ENCODE results near the gene ZNRF1. TPM values are rescaled to one million over a fixed set of nuclear protein-coding genes. Genes with fewer than 3 reads are reported as not detected.
A peak's percentile ranks its signal among the peaks of the same experiment; 100 is the strongest.

The ZNRF1 gene
- total and polyA plus RNA-seq, 5 donors from 2014 or later: 3.2 to 15.1 (median 6.2) TPM

DNA sequence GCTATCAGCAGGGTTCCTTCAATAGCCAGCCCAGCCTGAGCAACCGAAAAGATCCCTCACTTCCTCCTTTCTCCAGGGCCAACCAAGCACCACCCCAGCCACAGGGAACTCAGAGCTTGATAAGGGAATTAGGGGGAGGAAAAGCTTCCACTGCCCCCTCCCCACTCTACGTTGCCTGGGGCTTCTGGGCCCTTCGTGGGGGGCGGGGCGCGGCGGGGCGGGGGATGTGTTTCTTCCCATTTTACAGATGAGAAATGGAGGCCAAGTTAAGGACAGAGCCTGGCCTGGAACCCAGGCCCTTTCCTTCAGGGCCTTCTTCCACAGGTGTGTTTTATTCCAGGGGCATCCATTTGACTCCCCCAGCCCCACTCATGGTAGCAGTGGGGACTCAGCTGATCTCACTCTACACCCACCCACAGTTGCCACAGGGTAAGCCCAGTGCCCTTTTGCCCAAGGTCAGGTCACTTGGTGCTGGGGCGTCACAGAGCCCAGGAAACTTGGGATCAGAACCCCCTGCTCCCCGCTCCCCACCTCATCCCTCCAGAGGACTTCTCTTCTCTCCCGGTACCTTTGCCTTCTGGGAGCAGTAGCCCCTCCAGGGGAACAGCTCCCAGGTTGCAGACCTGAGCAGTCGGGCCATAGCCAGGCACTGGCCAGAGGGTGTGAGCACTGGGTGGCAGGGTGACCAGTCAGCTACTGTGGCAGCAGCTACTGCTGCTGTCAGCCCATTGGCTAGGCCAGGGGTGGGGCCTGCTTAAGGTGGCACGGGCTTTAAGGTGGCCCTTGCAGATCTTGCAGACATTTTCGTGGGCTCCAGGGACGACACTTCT is 117.5 kb downstream of the ZNRF1 start, which contains the start of gene LDHD:
LDHD (minus strand) TSS at position 700 of the 830 bp plus-strand sequence; CDS start at position 640, 60 bp downstream.
- H3K27me3 Mint-ChIP-seq: no peaks in the 10 kb centered on the region
- Histone ChIP-seq H3K9me3 (ENCODE audit: control insufficient read depth in 2 of 2, low read length in 2 of 2) (peaks cover 0 to 5% of the 10 kb centered on the region in 2 experiments), H3K27ac (ENCODE audit: insufficient read depth, low read length, poor library complexity, severe bottlenecking) (no peak within 1 kb of the TSS), H3K4me1 (ENCODE audit: control insufficient read depth, insufficient read depth, low read length, poor library complexity, severe bottlenecking) (peaks cover 4% of the 10 kb centered on the region), H3K27me3 (ENCODE audit: control insufficient read depth, insufficient read depth, low read length) (no peaks in the 10 kb centered on the region), H3K4me3 (ENCODE audit: low read depth, low read length) (no peak within 1 kb of the TSS), H3K36me3 (ENCODE audit: control insufficient read depth, insufficient read depth, low read length) (no peaks in the 10 kb centered on the region)
- peak within 1 kb of the TSS in 1 of 3 donors; percentile 26 for H3K27ac Mint-ChIP-seq
- peak in 1 of 2 donors; percentile 37 for ATAC-seq (ENCODE audit: low read depth in 2 of 2)
- no peak within 1 kb of the TSS for H3K4me3 Mint-ChIP-seq
- peaks cover 0 to 3% (median 0%) of the 10 kb centered on the region in 7 donors for H3K9me3 Mint-ChIP-seq
- peaks cover 0 to 7% (median 2%) of the 10 kb centered on the region in 4 donors for H3K4me1 Mint-ChIP-seq
- no peak for DNase-seq
- no peaks in the 10 kb centered on the region for H3K36me3 Mint-ChIP-seq

DNA sequence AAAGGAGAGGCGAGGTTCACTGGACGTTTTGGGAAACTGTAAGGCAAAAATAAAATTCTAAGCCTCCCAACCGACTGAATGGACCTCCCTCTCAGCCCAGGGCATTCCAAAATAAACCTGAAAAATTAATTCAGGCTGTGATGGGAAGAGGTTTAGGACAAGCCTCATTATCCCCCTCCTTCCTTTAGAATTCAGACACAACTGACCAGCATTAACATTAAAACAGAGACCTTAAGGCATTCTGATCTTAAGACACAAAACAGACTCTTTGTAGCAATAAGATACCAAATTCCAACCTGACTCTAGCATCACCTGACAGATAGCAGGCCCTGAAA is 118.1 kb downstream of the ZNRF1 start:
- Histone ChIP-seq H3K9me3 (ENCODE audit: control insufficient read depth in 2 of 2, low read length in 2 of 2) (peaks cover 3 to 11% of the 10 kb centered on the region in 2 experiments), H3K4me1 (ENCODE audit: control insufficient read depth, insufficient read depth, low read length, poor library complexity, severe bottlenecking) (no peaks in the 10 kb centered on the region), H3K27ac (ENCODE audit: insufficient read depth, low read length, poor library complexity, severe bottlenecking) (no peak overlapping the region), H3K36me3 (ENCODE audit: control insufficient read depth, insufficient read depth, low read length) (no peaks in the 10 kb centered on the region), H3K4me3 (ENCODE audit: low read depth, low read length) (no peak overlapping the region), H3K27me3 (ENCODE audit: control insufficient read depth, insufficient read depth, low read length) (no peaks in the 10 kb centered on the region)
- Mint-ChIP-seq H3K9me3 (peaks cover 0 to 6% (median 0%) of the 10 kb centered on the region in 7 donors), H3K4me3 (no peak overlapping the region), H3K27ac (peak overlapping the region in 1 of 3 donors; percentile 26), H3K4me1 (peaks cover 0 to 4% (median 0%) of the 10 kb centered on the region in 4 donors), H3K27me3 (no peaks in the 10 kb centered on the region), H3K36me3 (no peaks in the 10 kb centered on the region)
- ATAC-seq (ENCODE audit: low read depth in 2 of 2): no peak
- DNase-seq: no peak

DNA sequence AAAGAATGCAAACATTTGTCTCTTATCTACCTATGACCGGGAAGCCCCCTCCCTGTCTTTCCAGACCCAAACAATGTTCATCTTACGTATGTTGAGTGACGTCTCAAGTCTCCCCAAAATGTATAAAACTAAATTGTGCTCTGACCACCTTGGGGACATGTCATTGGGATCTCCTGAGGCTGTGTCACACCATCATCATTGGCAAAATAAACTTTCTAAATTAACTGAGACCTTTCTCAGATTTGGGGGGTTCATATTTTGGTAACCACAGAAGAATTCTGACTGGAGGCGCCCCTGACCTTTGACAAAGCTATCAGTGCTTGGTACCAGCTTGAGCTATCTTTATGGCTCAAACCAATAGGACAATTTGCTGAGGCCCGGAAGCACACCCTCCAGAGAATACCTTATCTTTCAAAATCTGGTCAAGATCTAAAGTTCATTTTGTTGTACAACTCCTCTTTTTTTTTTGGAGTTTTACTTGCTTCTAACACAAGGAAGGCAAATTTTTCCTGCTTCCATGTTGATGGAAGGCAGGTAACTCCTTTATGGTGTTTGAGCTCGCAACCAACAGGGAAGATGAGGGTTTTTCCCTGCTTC is 120.2 kb downstream of the ZNRF1 start:
- Mint-ChIP-seq H3K4me1 (peaks cover 0 to 2% (median 0%) of the 10 kb centered on the region in 4 donors), H3K4me3 (no peak overlapping the region), H3K36me3 (no peaks in the 10 kb centered on the region), H3K27me3 (no peaks in the 10 kb centered on the region), H3K27ac (peak overlapping the region in 1 of 3 donors; percentile 26), H3K9me3 (peaks cover 0 to 11% (median 0%) of the 10 kb centered on the region in 7 donors)
- Histone ChIP-seq H3K36me3 (ENCODE audit: control insufficient read depth, insufficient read depth, low read length) (no peaks in the 10 kb centered on the region), H3K4me1 (ENCODE audit: control insufficient read depth, insufficient read depth, low read length, poor library complexity, severe bottlenecking) (no peaks in the 10 kb centered on the region), H3K27me3 (ENCODE audit: control insufficient read depth, insufficient read depth, low read length) (no peaks in the 10 kb centered on the region), H3K27ac (ENCODE audit: insufficient read depth, low read length, poor library complexity, severe bottlenecking) (no peak overlapping the region), H3K9me3 (ENCODE audit: control insufficient read depth in 2 of 2, low read length in 2 of 2) (peaks cover 8 to 16% of the 10 kb centered on the region in 2 experiments), H3K4me3 (ENCODE audit: low read depth, low read length) (no peak overlapping the region)
- ATAC-seq (ENCODE audit: low read depth in 2 of 2) (no peak), DNase-seq (no peak)

DNA sequence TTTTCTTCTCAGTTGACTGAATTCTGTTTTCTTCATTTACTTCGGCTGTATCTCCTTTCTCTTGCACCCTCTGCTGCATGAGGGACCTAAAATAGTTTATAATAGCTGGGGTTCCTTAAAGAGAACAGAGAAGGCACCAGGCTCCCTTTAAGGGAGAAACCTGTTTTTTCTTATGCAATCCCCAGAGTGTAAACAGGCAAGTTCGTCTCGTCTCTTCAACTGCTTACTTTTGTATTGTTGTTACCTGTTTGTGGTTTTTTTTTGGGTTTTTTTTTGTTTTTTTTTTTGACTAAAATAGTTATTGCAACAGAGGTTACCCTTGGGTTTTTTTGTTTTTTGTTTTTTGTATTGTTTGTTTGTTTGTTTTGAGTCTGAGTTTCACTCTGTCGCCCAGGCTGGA is 121.4 kb downstream of the ZNRF1 start:
- ATAC-seq (ENCODE audit: low read depth in 2 of 2) (no peak), DNase-seq (no peak)
- Mint-ChIP-seq H3K27me3 (no peaks in the 10 kb centered on the region), H3K4me3 (no peak overlapping the region), H3K27ac (no peak overlapping the region), H3K36me3 (no peaks in the 10 kb centered on the region), H3K4me1 (peaks cover 0 to 2% (median 0%) of the 10 kb centered on the region in 4 donors), H3K9me3 (peaks cover 0 to 12% (median 0%) of the 10 kb centered on the region in 7 donors)
- Histone ChIP-seq H3K9me3 (ENCODE audit: control insufficient read depth in 2 of 2, low read length in 2 of 2) (peaks cover 8 to 16% of the 10 kb centered on the region in 2 experiments), H3K4me1 (ENCODE audit: control insufficient read depth, insufficient read depth, low read length, poor library complexity, severe bottlenecking) (no peaks in the 10 kb centered on the region), H3K36me3 (ENCODE audit: control insufficient read depth, insufficient read depth, low read length) (no peaks in the 10 kb centered on the region), H3K27me3 (ENCODE audit: control insufficient read depth, insufficient read depth, low read length) (no peaks in the 10 kb centered on the region), H3K27ac (ENCODE audit: insufficient read depth, low read length, poor library complexity, severe bottlenecking) (no peak overlapping the region), H3K4me3 (ENCODE audit: low read depth, low read length) (no peak overlapping the region)

DNA sequence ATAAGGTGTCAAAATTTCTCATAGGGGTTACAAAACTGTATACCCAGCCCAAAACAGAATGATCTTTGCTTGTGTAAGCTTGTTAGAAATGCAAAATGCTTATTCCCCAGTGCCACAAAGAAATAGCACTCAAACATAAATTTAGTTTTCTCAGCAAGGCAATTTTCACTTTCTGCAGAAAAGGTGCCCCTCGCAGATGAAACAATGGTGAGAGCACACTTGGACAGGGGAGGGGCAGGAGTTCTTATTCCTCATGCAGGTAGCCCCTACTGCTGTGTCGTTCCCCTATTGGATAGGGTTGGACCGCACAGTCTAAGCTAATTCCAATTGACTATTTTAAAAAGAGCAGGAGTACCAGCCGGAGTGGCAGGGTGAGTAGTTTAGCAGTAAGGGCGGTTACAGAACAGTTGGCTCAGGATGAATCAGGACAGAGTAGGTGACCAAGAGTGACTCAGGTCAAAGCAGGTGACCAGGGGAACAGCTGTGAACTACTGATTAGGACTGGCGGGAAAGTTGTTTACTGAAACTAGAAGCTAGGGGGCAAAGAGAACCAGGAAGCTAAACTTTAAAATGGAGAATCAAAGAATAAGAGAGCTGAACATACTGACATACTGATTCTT is 123.2 kb downstream of the ZNRF1 start:
- Histone ChIP-seq H3K4me3 (ENCODE audit: low read depth, low read length) (no peak overlapping the region), H3K9me3 (ENCODE audit: control insufficient read depth in 2 of 2, low read length in 2 of 2) (peaks cover 8 to 16% of the 10 kb centered on the region in 2 experiments), H3K36me3 (ENCODE audit: control insufficient read depth, insufficient read depth, low read length) (no peaks in the 10 kb centered on the region), H3K4me1 (ENCODE audit: control insufficient read depth, insufficient read depth, low read length, poor library complexity, severe bottlenecking) (no peaks in the 10 kb centered on the region), H3K27ac (ENCODE audit: insufficient read depth, low read length, poor library complexity, severe bottlenecking) (no peak overlapping the region), H3K27me3 (ENCODE audit: control insufficient read depth, insufficient read depth, low read length) (no peaks in the 10 kb centered on the region)
- H3K4me3 Mint-ChIP-seq: no peak overlapping the region
- no peak for ATAC-seq (ENCODE audit: low read depth in 2 of 2)
- no peaks in the 10 kb centered on the region for H3K27me3 Mint-ChIP-seq
- H3K36me3 Mint-ChIP-seq: no peaks in the 10 kb centered on the region
- H3K27ac Mint-ChIP-seq: peak overlapping the region in 1 of 3 donors; percentile 66
- DNase-seq: no peak
- no peaks in the 10 kb centered on the region for H3K4me1 Mint-ChIP-seq
- H3K9me3 Mint-ChIP-seq: peaks cover 0 to 15% (median 2%) of the 10 kb centered on the region in 7 donors

DNA sequence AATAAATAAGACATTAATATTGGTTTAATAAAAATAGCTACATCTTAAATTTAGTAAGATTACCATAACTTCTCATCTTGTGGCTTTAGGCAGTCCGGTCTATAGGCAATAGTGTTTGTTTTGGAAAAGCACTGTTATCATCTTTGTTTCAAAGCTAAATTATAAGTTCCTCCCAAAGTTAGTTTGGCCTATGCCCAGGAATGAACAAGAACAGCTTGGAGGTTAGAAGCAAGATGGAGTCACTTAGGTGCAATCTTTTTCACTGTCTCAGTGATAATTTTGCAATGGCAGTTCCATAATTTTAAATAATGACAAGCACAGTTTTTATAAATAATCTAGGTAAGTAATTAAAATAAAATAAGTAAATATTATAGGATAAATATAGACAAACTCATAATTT is 123.8 kb downstream of the ZNRF1 start:
- Mint-ChIP-seq H3K27ac (no peak overlapping the region), H3K9me3 (peaks cover 0 to 20% (median 2%) of the 10 kb centered on the region in 7 donors), H3K27me3 (no peaks in the 10 kb centered on the region), H3K4me1 (no peaks in the 10 kb centered on the region), H3K36me3 (no peaks in the 10 kb centered on the region), H3K4me3 (no peak overlapping the region)
- Histone ChIP-seq H3K27ac (ENCODE audit: insufficient read depth, low read length, poor library complexity, severe bottlenecking) (no peak overlapping the region), H3K9me3 (ENCODE audit: control insufficient read depth in 2 of 2, low read length in 2 of 2) (peaks cover 8 to 16% of the 10 kb centered on the region in 2 experiments), H3K36me3 (ENCODE audit: control insufficient read depth, insufficient read depth, low read length) (no peaks in the 10 kb centered on the region), H3K4me3 (ENCODE audit: low read depth, low read length) (no peak overlapping the region), H3K4me1 (ENCODE audit: control insufficient read depth, insufficient read depth, low read length, poor library complexity, severe bottlenecking) (no peaks in the 10 kb centered on the region), H3K27me3 (ENCODE audit: control insufficient read depth, insufficient read depth, low read length) (no peaks in the 10 kb centered on the region)
- ATAC-seq (ENCODE audit: low read depth in 2 of 2): no peak
- no peak for DNase-seq

DNA sequence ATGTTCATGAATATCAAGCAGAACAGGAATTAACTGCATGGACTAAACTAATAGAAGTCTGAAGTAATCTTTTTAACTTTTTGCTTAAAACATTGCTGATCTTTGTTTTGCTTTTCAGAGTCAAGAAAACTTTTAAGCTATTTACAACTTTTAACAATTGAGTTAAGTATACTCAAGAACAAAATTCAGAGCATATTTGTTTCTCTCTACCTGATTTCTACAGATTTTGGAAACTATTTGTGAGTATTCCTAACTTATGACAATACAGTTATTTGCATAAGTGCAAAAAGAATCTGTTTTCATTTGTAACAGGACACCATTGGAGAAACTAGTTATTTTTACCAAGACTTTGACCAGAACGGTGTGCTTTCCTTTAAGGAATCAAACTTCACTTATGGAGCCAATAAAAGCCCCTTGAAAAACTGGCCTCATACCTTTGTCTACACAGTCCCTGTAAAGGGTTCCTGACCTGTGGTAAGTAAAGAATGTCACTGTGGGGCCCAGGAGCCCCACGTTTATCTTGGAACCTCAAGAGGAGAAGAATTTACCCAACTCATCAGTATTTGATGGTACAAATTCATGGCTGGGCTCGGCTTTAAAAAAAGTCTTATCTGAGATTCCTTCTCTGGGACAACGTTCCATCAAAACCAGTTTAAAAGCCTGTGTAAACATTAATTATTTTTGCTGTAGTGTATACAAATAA is 129.0 kb downstream of the ZNRF1 start:
- Mint-ChIP-seq H3K27me3 (no peaks in the 10 kb centered on the region), H3K27ac (no peak overlapping the region), H3K9me3 (peaks cover 0 to 13% (median 1%) of the 10 kb centered on the region in 7 donors), H3K4me3 (no peak overlapping the region), H3K36me3 (no peaks in the 10 kb centered on the region), H3K4me1 (peaks cover 0 to 10% (median 6%) of the 10 kb centered on the region in 4 donors)
- H3K36me3 ChIP-seq (ENCODE audit: control insufficient read depth, insufficient read depth, low read length): no peaks in the 10 kb centered on the region
- no peak overlapping the region for H3K27ac ChIP-seq (ENCODE audit: insufficient read depth, low read length, poor library complexity, severe bottlenecking)
- H3K27me3 ChIP-seq (ENCODE audit: control insufficient read depth, insufficient read depth, low read length): no peaks in the 10 kb centered on the region
- ATAC-seq (ENCODE audit: low read depth in 2 of 2): no peak
- DNase-seq: no peak
- H3K4me1 ChIP-seq (ENCODE audit: control insufficient read depth, insufficient read depth, low read length, poor library complexity, severe bottlenecking): no peaks in the 10 kb centered on the region
- H3K9me3 ChIP-seq (ENCODE audit: control insufficient read depth in 2 of 2, low read length in 2 of 2): peaks cover 0 to 2% of the 10 kb centered on the region in 2 experiments
- H3K4me3 ChIP-seq (ENCODE audit: low read depth, low read length): no peak overlapping the region

Data from CD4-positive, CD25-positive, alpha-beta regulatory T cell (primary cell).